HK-2 (cell line): ENCODE results near the gene TM2D3.

ENCODE experiments used
- DNase-seq: peaks from one replicate; pipeline ENCODE4 v3.0.0-alpha.2; 2018; ENCODE audit not compliant: unreplicated experiment

The TM2D3 gene

GRCh38 chr15:101607108-101607507, 45.1 kb downstream of the TM2D3 start:
- DNase-seq = no peak

- DNase-seq = no peak
These were observed 47.9 kb downstream of the TM2D3 start for GRCh38 chr15:101604124-101604874.

GRCh38 chr15:101602801-101603200, 49.4 kb downstream of the TM2D3 start:
- no peak for DNase-seq

- no peak for DNase-seq
These were observed 52.1 kb downstream of the TM2D3 start for GRCh38 chr15:101600035-101600434.

GRCh38 chr15:101599091-101599490, 53.1 kb downstream of the TM2D3 start:
- no peak for DNase-seq

- no peak for DNase-seq
These were observed 54.7 kb downstream of the TM2D3 start for GRCh38 chr15:101597360-101597928.

- no peak for DNase-seq
These were observed 55.5 kb downstream of the TM2D3 start for GRCh38 chr15:101596633-101597032.
